ENCODE data around the gene CRIP3.
"Not testable (repeated sequence)": the region's sequence is repeated elsewhere in the genome, so short reads cannot be mapped to it uniquely, and the experiment has no call there.

Gene CRIP3, protein sequence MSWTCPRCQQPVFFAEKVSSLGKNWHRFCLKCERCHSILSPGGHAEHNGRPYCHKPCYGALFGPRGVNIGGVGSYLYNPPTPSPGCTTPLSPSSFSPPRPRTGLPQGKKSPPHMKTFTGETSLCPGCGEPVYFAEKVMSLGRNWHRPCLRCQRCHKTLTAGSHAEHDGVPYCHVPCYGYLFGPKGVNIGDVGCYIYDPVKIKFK

GRCh38 chr6:43308101-43308989 is at the start of gene CRIP3:
Gene CRIP3 (minus strand): TSS chr6:43308826. CDS start chr6:43308792, 34 bp downstream.
- H3K27ac ChIP-seq (ENCODE audit: low read length) = no peak within 1 kb of the TSS
- H3K9ac ChIP-seq (ENCODE audit: low read depth, low read length) = peak within 1 kb of the TSS; percentile 77; the same call in 1 of the 2 replicates
- peak within 1 kb of the TSS; percentile 83 for H3K4me3 ChIP-seq (ENCODE audit: low read length)
- H3K27me3 ChIP-seq (ENCODE audit: insufficient read depth, low read length) = 0 out of 2 replicates have a peak, but pooled peaks cover 4% of the 10 kb centered on the region
- peaks cover 7% of the 10 kb centered on the region; the same call in 1 of the 2 replicates for H3K36me3 ChIP-seq (ENCODE audit: insufficient read depth, low read depth, low read length)
- H3K4me1 ChIP-seq (ENCODE audit: insufficient read depth, low read length) = peaks cover 14% of the 10 kb centered on the region; the same call in 1 of the 2 replicates
- H3K9me3 ChIP-seq (ENCODE audit: insufficient read depth, low read depth, low read length) = no peaks in the 10 kb centered on the region

DNA sequence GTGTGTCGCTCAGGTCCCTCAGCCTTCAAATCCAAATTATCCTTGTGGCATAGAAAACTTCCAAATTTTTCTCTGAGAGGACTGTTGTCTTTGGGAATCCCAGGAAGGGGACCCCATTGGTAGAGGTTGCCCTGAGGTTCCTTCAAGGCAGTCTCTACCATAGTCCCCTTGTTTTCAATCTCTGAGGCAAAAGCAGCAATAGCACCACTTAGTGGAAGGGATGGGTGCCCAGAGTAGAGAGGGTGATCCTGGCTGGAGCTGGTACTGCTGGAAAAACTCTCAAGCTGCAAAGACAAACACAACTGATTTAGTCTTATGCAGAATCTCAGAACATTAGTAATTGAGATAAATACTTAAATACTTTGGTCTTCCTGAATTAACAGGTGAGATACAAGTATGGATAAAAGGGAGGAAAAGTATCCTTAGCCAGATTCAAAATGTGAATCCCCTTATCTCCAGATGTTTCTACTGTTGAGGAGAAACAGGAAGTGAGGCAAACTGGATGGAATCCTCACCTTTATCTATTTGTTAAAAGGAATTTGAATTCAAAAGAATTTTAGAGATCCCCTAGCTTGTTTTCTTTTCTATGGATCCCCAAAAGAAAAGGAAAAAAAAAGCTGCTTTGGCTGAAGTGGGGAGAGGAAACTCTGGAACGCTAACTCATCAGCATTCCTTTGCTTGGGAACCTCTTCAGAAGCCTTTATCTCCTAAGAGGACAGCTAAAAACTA is 47.4 kb upstream of the CRIP3 start:
- Histone ChIP-seq H3K4me3 (ENCODE audit: low read length) (no peak overlapping the region), H3K27ac (ENCODE audit: low read length) (no peak overlapping the region), H3K36me3 (ENCODE audit: insufficient read depth, low read depth, low read length) (peaks cover 56% of the 10 kb centered on the region), H3K4me1 (ENCODE audit: insufficient read depth, low read length) (peaks cover 5% of the 10 kb centered on the region), H3K9ac (ENCODE audit: low read depth, low read length) (no peak overlapping the region), H3K9me3 (ENCODE audit: insufficient read depth, low read depth, low read length) (no peaks in the 10 kb centered on the region), H3K27me3 (ENCODE audit: insufficient read depth, low read length) (no peaks in the 10 kb centered on the region)

DNA sequence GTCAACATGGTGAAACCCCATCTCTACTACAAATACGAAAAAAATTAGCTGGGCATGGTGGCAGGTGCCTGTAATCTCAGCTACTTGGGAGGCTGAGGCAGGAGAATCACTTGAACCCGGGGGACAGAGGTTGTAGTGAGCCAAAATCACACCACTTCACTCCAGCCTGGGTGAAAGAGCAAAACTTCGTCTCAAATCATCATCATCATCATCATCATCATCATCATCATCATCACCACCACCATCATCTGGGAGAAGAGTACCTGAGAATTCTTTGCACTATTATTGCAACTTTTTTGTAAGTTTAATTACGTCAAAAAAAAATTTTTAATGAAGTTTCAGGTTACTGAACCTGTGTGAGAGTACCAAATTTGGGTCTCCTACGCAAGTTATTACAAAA is 43.3 kb upstream of the CRIP3 start:
- H3K4me1 ChIP-seq (ENCODE audit: insufficient read depth, low read length); H3K27ac ChIP-seq (ENCODE audit: low read length); H3K9ac ChIP-seq (ENCODE audit: low read depth, low read length); H3K4me3 ChIP-seq (ENCODE audit: low read length); H3K27me3 ChIP-seq (ENCODE audit: insufficient read depth, low read length); H3K9me3 ChIP-seq (ENCODE audit: insufficient read depth, low read depth, low read length): not testable (repeated sequence)
- H3K36me3 ChIP-seq (ENCODE audit: insufficient read depth, low read depth, low read length) = peaks cover 45% of the 10 kb centered on the region

GRCh38 chr6:43347444-43347843 is 38.8 kb upstream of the CRIP3 start:
- H3K36me3 ChIP-seq (ENCODE audit: insufficient read depth, low read depth, low read length) = peaks cover 42% of the 10 kb centered on the region
- H3K4me3 ChIP-seq (ENCODE audit: low read length) = no peak overlapping the region
- no peaks in the 10 kb centered on the region for H3K27me3 ChIP-seq (ENCODE audit: insufficient read depth, low read length)
- H3K9ac ChIP-seq (ENCODE audit: low read depth, low read length) = no peak overlapping the region
- H3K4me1 ChIP-seq (ENCODE audit: insufficient read depth, low read length) = no peaks in the 10 kb centered on the region
- no peaks in the 10 kb centered on the region for H3K9me3 ChIP-seq (ENCODE audit: insufficient read depth, low read depth, low read length)
- H3K27ac ChIP-seq (ENCODE audit: low read length) = no peak overlapping the region

- H3K27me3 ChIP-seq (ENCODE audit: insufficient read depth, low read length) = no peaks in the 10 kb centered on the region
- no peak overlapping the region for H3K9ac ChIP-seq (ENCODE audit: low read depth, low read length)
- no peaks in the 10 kb centered on the region for H3K4me1 ChIP-seq (ENCODE audit: insufficient read depth, low read length)
- peaks cover 46% of the 10 kb centered on the region for H3K36me3 ChIP-seq (ENCODE audit: insufficient read depth, low read depth, low read length)
- H3K9me3 ChIP-seq (ENCODE audit: insufficient read depth, low read depth, low read length) = no peaks in the 10 kb centered on the region
- no peak overlapping the region for H3K27ac ChIP-seq (ENCODE audit: low read length)
- no peak overlapping the region for H3K4me3 ChIP-seq (ENCODE audit: low read length)
These were observed 38.4 kb upstream of the CRIP3 start for GRCh38 chr6:43347021-43347420.

GRCh38 chr6:43346243-43346642 is 37.6 kb upstream of the CRIP3 start:
- peaks cover 52% of the 10 kb centered on the region for H3K36me3 ChIP-seq (ENCODE audit: insufficient read depth, low read depth, low read length)
- H3K27ac ChIP-seq (ENCODE audit: low read length); H3K9me3 ChIP-seq (ENCODE audit: insufficient read depth, low read depth, low read length); H3K4me3 ChIP-seq (ENCODE audit: low read length); H3K4me1 ChIP-seq (ENCODE audit: insufficient read depth, low read length); H3K9ac ChIP-seq (ENCODE audit: low read depth, low read length); H3K27me3 ChIP-seq (ENCODE audit: insufficient read depth, low read length): not testable (repeated sequence)

GRCh38 chr6:43339168-43339567 is 30.5 kb upstream of the CRIP3 start:
- no peak overlapping the region for H3K4me3 ChIP-seq (ENCODE audit: low read length)
- peaks cover 60% of the 10 kb centered on the region for H3K36me3 ChIP-seq (ENCODE audit: insufficient read depth, low read depth, low read length)
- peaks cover 4% of the 10 kb centered on the region; the same call in 1 of the 2 replicates for H3K4me1 ChIP-seq (ENCODE audit: insufficient read depth, low read length)

GRCh38 chr6:43338243-43338642 is 29.6 kb upstream of the CRIP3 start:
- H3K4me3 ChIP-seq (ENCODE audit: low read length) = no peak overlapping the region
- H3K4me1 ChIP-seq (ENCODE audit: insufficient read depth, low read length) = peaks cover 4% of the 10 kb centered on the region; the same call in 1 of the 2 replicates
- H3K9me3 ChIP-seq (ENCODE audit: insufficient read depth, low read depth, low read length) = no peaks in the 10 kb centered on the region
- H3K36me3 ChIP-seq (ENCODE audit: insufficient read depth, low read depth, low read length) = peaks cover 57% of the 10 kb centered on the region
- no peak overlapping the region for H3K9ac ChIP-seq (ENCODE audit: low read depth, low read length)
- H3K27me3 ChIP-seq (ENCODE audit: insufficient read depth, low read length) = no peaks in the 10 kb centered on the region
- no peak overlapping the region for H3K27ac ChIP-seq (ENCODE audit: low read length)

More at GRCh38 chr6:43339168-43339567, 30.5 kb upstream of the CRIP3 start:
- Histone ChIP-seq H3K27me3 (ENCODE audit: insufficient read depth, low read length) (no peaks in the 10 kb centered on the region), H3K9me3 (ENCODE audit: insufficient read depth, low read depth, low read length) (no peaks in the 10 kb centered on the region), H3K9ac (ENCODE audit: low read depth, low read length) (no peak overlapping the region), H3K27ac (ENCODE audit: low read length) (no peak overlapping the region)

DNA sequence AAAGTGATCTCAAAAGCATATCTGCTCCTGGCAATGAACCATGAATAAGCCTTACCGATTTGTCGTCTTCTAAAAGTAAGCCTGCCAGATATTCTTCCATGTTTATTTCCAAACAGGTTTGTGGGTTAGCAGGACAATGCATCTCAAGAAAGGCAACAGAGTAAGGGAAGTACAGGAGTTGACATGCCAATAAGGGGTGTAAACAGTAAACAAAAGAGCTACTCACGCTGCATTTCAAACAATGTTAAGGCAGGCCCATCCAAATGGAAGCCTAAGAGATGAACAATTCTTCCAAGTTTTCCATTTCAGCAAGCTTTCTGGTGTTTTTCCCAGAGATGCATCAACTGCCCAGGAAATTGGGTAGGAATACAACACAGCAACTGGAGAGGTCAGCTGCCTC is 27.8 kb upstream of the CRIP3 start:
- H3K4me3 ChIP-seq (ENCODE audit: low read length) = no peak overlapping the region
- peaks cover 4% of the 10 kb centered on the region; the same call in 1 of the 2 replicates for H3K4me1 ChIP-seq (ENCODE audit: insufficient read depth, low read length)
- H3K9me3 ChIP-seq (ENCODE audit: insufficient read depth, low read depth, low read length) = no peaks in the 10 kb centered on the region
- H3K27ac ChIP-seq (ENCODE audit: low read length) = no peak overlapping the region
- peaks cover 39% of the 10 kb centered on the region for H3K36me3 ChIP-seq (ENCODE audit: insufficient read depth, low read depth, low read length)
- no peaks in the 10 kb centered on the region for H3K27me3 ChIP-seq (ENCODE audit: insufficient read depth, low read length)
- H3K9ac ChIP-seq (ENCODE audit: low read depth, low read length) = no peak overlapping the region

- no peak overlapping the region for H3K27ac ChIP-seq (ENCODE audit: low read length)
- H3K27me3 ChIP-seq (ENCODE audit: insufficient read depth, low read length) = no peaks in the 10 kb centered on the region
- no peak overlapping the region for H3K4me3 ChIP-seq (ENCODE audit: low read length)
- peaks cover 33% of the 10 kb centered on the region for H3K36me3 ChIP-seq (ENCODE audit: insufficient read depth, low read depth, low read length)
- no peak overlapping the region for H3K9ac ChIP-seq (ENCODE audit: low read depth, low read length)
- H3K4me1 ChIP-seq (ENCODE audit: insufficient read depth, low read length) = peaks cover 4% of the 10 kb centered on the region; the same call in 1 of the 2 replicates
- H3K9me3 ChIP-seq (ENCODE audit: insufficient read depth, low read depth, low read length) = no peaks in the 10 kb centered on the region
These were observed 26.8 kb upstream of the CRIP3 start for GRCh38 chr6:43335469-43335868.

GRCh38 chr6:43334466-43335095 is 26.0 kb upstream of the CRIP3 start:
- Histone ChIP-seq H3K27ac (ENCODE audit: low read length) (no peak overlapping the region), H3K4me1 (ENCODE audit: insufficient read depth, low read length) (peaks cover 4% of the 10 kb centered on the region; the same call in 1 of the 2 replicates), H3K36me3 (ENCODE audit: insufficient read depth, low read depth, low read length) (peaks cover 24% of the 10 kb centered on the region), H3K9me3 (ENCODE audit: insufficient read depth, low read depth, low read length) (no peaks in the 10 kb centered on the region), H3K27me3 (ENCODE audit: insufficient read depth, low read length) (no peaks in the 10 kb centered on the region), H3K4me3 (ENCODE audit: low read length) (no peak overlapping the region), H3K9ac (ENCODE audit: low read depth, low read length) (no peak overlapping the region)

Data from iPS-20b (cell line).